Mucosa of stomach (tissue), 1 donor: Measurements from ENCODE around the gene DYSF.

Experiments
- H3K27me3 ChIP-seq: one replicate; pipeline ENCODE4 v1.7.0; 2013; ENCODE audit warnings: mild to moderate bottlenecking, low read length; ENCODE audit not compliant: control insufficient read depth, insufficient read depth
- H3K36me3 ChIP-seq: one replicate; pipeline ENCODE4 v1.7.0; 2013; ENCODE audit warnings: low read length; ENCODE audit not compliant: control insufficient read depth, insufficient read depth
- H3K4me1 ChIP-seq: one replicate; pipeline ENCODE4 v1.7.0; 2013; ENCODE audit warnings: mild to moderate bottlenecking, low read length; ENCODE audit not compliant: control insufficient read depth, insufficient read depth
- H3K4me3 ChIP-seq: one replicate; pipeline ENCODE4 v1.7.0; 2013; ENCODE audit warnings: low read length
- H3K9ac ChIP-seq: one replicate; pipeline ENCODE4 v1.7.0; 2013; ENCODE audit warnings: mild to moderate bottlenecking, low read length, moderate library complexity
- H3K9me3 ChIP-seq: one replicate; pipeline ENCODE4 v1.7.0; 2013; ENCODE audit warnings: mild to moderate bottlenecking, low read length, moderate library complexity; ENCODE audit not compliant: control insufficient read depth
- donor health status: Pancreatic carcinoma.

DYSF gene

DNA sequence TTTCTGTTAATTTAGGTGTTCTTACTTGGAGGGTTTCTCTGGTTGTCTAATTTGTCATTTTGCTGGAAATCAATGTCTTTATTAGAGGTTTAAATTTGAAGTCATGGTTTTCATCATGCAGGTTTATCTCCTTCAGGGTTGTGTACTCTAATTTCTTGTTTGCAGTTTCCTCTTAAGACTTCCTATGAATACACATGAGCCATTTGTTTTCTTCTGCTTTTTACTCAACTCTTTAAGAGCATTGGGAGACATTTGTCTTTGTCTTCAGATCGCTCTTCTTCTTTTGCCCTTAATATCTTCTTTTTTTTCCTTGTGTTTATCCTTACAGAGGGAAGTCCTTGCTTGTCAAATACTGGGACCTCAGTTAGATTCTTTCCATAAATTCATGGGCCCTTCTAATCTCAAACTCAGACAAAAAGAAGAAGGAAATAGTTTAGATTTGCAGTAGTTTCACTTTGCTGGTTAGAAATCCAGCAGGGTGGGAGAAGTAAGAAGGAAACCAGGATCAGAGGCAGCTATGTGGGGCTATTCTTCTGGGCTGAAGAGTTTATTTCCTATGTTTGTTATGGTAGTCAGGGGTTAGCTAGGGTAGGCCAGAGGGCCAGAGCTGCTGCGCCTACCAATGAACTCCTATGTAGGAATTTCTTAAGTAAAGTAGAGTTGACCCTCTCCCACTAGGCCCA, 176.6 kb downstream of the DYSF start:
- H3K27me3 ChIP-seq: no peaks in the 10 kb centered on the region
- H3K36me3 ChIP-seq: no peaks in the 10 kb centered on the region
- H3K4me1 ChIP-seq: no peaks in the 10 kb centered on the region
- H3K4me3 ChIP-seq: no peak overlapping the region
- H3K9ac ChIP-seq: no peak overlapping the region
- no peaks in the 10 kb centered on the region for H3K9me3 ChIP-seq

DNA sequence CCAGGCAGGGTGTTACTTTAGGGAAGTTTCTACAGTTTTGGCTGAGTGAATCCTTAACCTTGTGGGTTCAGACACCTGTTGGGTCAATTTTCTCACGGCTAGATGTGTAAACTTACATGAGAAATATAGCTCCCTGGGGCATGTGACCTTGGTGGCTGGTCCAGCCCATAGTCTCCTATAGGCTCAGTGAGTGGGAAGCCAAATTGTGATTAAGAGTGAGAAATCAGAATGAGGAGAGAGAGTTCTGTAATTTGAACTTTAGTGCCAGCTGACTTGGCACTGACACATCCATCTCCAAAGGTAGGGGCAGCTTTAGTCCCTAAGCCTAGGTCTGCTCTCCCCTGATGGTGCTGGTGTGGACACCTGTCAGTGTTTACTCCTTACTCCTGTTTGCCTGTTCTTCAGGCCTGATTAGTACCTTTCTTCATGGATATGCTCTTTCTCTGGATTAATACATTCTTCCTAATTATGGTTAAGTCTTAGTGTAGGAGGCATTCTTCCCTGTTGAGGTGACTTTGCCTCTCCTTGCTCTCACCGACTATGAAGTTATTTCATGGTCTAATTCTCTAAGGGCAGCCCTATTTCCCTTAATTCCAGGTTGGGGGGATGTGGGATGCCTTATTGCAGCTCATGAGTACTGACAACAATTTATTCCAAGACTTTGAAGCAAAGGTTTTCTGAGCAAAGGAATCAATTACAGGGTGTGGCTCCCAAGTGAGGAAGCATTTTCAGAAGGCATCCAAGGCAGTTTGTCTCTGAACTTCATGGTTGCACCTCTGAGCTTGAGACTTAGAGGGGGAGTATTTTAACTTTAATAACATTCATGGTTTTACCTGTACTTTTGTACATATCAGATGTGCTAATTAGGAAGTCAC, 177.3 kb downstream of the DYSF start:
- Histone ChIP-seq H3K9me3 (no peaks in the 10 kb centered on the region), H3K36me3 (no peaks in the 10 kb centered on the region), H3K4me1 (no peaks in the 10 kb centered on the region), H3K9ac (no peak overlapping the region), H3K4me3 (no peak overlapping the region), H3K27me3 (no peaks in the 10 kb centered on the region)

DNA sequence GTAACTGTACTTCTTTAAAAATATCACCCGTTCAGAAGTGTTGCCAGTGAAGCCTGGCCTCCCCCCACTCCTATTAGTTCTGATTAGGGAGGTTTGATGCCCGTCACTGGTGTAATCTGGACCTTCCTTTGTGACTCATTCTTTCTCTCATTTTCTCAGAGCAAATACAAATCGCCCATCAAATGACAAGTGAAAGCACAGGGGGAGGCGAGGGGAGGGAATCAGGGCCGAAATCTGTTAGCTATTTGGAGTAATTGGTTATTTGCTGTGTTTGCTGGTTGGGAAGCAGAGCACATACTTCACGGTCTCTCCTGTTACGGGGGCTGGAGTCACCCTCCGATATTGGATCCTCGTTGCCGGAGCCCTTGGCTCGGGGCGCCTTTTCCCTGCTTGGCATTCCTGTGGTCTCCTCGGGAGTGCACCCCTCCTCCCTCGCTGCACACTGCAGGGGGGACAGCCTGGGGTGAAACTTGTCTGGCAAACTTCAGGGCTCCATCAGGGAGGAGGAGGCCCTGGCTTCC, 178.1 kb downstream of the DYSF start:
- no peak overlapping the region for H3K4me3 ChIP-seq
- H3K36me3 ChIP-seq: no peaks in the 10 kb centered on the region
- no peaks in the 10 kb centered on the region for H3K9me3 ChIP-seq
- no peak overlapping the region for H3K9ac ChIP-seq
- H3K27me3 ChIP-seq: no peaks in the 10 kb centered on the region
- no peaks in the 10 kb centered on the region for H3K4me1 ChIP-seq

DNA sequence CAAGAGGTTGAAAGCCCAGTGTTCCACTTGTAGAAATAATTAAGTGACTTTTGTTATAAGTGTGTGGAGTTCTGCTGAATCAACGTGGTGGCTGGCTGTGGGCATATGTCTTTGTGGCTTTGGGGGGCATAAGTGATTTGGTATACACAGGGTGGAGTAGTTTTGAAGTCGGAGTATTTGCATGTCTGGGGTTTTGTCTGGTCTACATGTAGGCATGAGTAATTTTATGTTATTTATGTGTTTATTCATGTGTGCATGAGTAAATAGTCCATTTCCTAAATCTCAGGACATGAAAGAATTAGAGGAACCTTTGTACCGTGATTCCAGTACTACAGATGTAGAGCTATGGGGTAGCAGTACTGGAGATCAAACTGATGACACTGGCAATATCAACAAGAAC, 179.7 kb downstream of the DYSF start:
- Histone ChIP-seq H3K9ac (no peak overlapping the region), H3K36me3 (no peaks in the 10 kb centered on the region), H3K4me1 (no peaks in the 10 kb centered on the region)

DNA sequence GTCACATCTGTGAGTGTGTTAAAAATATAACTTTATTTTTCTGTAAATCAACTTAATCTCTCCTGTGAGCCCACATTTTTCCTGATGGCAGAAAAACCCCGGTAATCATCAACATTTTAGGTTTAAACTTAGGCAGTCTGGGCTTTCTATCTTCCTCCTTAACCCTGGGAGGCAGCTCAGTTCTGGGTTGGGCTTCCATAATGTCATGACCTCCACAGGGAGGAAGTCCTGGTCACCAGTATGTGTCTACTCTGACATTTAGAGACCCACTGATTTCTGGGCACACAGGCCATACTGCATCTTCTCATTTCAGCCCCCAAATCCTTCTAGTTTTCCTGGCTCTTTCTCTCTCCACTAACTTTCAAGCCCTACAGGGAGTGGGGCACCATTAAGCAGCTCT, 181.2 kb downstream of the DYSF start:
- Histone ChIP-seq H3K4me3 (no peak overlapping the region), H3K36me3 (no peaks in the 10 kb centered on the region), H3K4me1 (no peaks in the 10 kb centered on the region), H3K9me3 (no peaks in the 10 kb centered on the region), H3K9ac (no peak overlapping the region), H3K27me3 (no peaks in the 10 kb centered on the region)

More for the DNA sequence above, 179.7 kb downstream of the DYSF start:
- no peaks in the 10 kb centered on the region for H3K27me3 ChIP-seq
- H3K9me3 ChIP-seq: no peaks in the 10 kb centered on the region
- no peak overlapping the region for H3K4me3 ChIP-seq

DNA sequence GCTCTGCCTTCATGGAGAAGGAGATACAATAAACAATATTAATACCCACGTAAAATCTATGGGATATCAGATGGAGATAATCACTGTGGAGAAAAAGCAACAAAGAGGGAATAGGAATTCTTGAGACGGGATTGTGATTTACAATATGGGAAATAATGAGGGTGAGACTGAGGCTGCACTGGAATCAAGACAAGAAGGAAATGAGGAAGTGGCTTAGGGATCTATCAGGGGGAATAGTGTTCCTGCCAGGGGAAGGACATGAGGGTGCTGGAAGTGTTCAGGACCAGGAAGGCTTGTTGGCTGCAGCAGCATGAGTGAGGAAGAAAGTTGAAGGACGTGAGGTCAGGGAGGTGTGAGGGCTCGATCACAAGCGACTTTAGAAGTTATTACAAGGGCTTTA, 182.4 kb downstream of the DYSF start:
- no peaks in the 10 kb centered on the region for H3K27me3 ChIP-seq
- H3K9ac ChIP-seq: no peak overlapping the region
- H3K4me1 ChIP-seq: no peaks in the 10 kb centered on the region
- H3K4me3 ChIP-seq: no peak overlapping the region
- no peaks in the 10 kb centered on the region for H3K9me3 ChIP-seq
- H3K36me3 ChIP-seq: no peaks in the 10 kb centered on the region

DNA sequence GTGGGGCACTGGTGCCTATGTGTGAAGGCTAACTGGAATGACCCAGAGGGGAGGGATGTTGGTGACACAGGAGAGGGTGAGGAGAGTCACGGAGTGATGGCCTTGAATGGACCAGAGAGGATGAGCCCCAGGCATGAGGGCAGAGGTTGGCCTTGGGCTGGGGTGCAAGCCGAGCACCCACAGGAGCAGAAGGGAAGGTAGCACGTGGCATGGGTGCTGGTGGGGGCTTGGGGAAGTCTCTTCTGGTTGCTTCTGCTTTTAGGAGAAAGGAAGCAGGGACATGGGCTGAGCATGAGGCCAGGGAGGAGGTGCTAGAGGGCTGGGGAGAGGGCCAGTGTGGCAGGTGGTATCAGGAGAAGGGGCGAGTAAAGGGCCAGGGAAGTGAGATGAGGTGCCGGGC, 183.8 kb downstream of the DYSF start:
- Histone ChIP-seq H3K9me3 (no peaks in the 10 kb centered on the region), H3K9ac (no peak overlapping the region), H3K4me3 (no peak overlapping the region), H3K27me3 (no peaks in the 10 kb centered on the region), H3K36me3 (no peaks in the 10 kb centered on the region), H3K4me1 (no peaks in the 10 kb centered on the region)

DNA sequence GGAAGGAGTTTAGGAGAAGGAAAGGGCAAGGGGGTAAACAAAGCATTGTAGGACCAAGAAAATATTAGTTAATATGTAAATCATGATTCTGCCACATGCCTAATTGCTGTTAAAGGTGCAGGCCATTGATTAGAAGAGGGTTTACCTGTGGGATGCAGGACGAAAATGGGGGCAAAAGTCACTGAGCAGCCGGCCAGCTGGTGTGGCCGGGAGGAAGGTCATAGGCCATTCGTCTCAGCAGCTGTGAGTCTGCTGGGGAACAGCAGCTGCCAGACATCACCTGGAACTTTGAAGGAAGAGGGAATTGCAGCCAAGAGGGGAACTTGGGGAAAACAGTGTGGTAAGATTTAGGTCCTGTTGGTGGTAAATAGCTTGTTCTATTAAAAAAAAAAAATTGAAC, 184.4 kb downstream of the DYSF start:
- no peaks in the 10 kb centered on the region for H3K9me3 ChIP-seq
- H3K36me3 ChIP-seq: no peaks in the 10 kb centered on the region
- H3K4me3 ChIP-seq: no peak overlapping the region
- no peaks in the 10 kb centered on the region for H3K27me3 ChIP-seq
- no peak overlapping the region for H3K9ac ChIP-seq
- no peaks in the 10 kb centered on the region for H3K4me1 ChIP-seq

DNA sequence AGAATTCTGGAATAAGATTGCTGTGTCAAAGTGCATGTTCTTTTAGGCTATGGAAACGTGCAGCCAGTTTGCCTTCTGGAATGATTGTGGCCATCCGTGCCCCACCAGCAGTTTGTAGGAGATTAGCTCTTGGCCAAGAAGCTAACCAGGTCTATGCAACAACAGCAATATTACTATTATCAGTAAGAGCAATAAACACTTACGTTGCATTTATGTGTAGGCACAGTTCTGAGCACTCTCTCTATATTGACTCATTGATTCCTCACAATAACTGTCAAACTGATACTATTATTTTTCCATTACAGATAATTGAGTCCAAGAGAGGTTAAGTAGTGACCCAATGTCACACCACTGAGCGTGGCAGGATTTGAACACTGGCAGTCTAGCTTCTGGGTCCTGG, 186.4 kb downstream of the DYSF start:
- no peaks in the 10 kb centered on the region for H3K9me3 ChIP-seq
- no peaks in the 10 kb centered on the region for H3K36me3 ChIP-seq
- H3K9ac ChIP-seq: no peak overlapping the region
- H3K27me3 ChIP-seq: no peaks in the 10 kb centered on the region
- H3K4me1 ChIP-seq: no peaks in the 10 kb centered on the region
- no peak overlapping the region for H3K4me3 ChIP-seq

DNA sequence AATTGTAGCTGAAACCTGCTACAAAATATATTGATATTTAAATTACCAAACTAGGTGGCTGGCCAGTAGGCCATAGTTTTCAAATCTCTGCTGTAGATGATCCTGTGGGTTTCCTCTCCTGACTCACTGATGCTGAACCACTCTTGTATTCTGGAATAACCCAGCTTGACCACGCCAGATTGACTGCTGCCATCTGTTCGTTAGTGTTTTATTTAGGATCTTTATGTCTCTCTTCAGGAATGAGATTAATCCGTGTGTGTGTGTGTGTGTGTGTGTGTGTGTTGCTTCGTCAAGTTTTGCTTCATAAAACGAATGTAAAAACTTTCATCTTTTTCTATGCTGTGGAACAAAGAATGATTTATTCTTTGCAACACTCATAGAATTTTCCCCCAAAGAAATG, 187.1 kb downstream of the DYSF start:
- Histone ChIP-seq H3K4me3 (no peak overlapping the region), H3K27me3 (no peaks in the 10 kb centered on the region), H3K4me1 (no peaks in the 10 kb centered on the region), H3K36me3 (no peaks in the 10 kb centered on the region), H3K9me3 (no peaks in the 10 kb centered on the region), H3K9ac (no peak overlapping the region)

DNA sequence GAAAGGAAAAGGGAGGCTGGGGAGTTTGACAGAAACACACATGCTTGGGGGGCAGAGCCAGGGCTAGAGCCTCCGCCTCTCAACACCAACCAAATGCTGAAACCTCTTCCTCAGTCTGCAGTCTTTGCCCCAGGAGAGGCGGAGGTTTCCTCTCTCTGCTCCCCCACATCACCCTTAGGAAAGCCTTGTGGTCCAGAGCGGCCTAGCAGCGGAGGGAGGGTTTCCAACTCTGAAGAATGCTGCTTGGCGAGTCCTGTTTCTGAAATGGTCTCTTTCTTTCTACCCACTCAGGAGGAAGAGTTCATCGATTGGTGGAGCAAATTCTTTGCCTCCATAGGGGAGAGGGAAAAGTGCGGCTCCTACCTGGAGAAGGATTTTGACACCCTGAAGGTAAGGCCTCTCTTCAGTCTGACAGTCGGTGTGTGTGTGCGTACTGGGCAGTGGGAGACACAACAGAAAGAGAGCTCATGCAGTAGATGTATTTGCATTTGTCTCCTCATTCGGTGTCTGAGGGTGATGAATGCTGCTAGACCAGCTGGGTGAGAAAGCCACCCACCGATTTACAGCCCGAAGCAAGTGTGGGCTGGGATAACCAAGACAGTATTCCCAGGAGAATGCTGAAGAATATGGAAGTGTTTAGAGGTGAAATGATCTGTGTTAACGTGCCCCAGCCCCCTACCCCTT, 190.5 kb downstream of the DYSF start:
- Histone ChIP-seq H3K9me3 (no peaks in the 10 kb centered on the region), H3K4me1 (no peaks in the 10 kb centered on the region), H3K36me3 (no peaks in the 10 kb centered on the region), H3K4me3 (no peak overlapping the region), H3K9ac (no peak overlapping the region), H3K27me3 (no peaks in the 10 kb centered on the region)

DNA sequence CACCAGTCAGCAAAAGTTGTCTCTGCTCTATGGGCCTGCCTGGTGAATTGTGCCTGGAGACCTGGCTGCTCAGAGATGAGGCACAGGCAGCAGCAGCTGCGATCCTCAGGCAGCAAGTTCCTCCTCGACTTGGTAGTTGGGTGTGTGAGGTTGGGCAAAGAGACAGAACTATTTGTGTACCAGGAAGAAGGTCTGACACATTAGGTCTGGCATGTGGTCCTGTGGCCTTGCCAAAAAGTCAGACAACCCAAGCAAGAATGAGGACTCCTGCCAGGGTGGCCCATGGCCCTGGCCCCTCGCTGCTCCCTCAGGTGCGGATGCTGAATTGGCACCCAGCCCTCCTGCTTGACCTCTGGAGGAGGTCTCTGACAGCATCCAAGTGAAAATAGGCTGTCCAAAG, 192.7 kb downstream of the DYSF start:
- H3K36me3 ChIP-seq: no peaks in the 10 kb centered on the region
- no peaks in the 10 kb centered on the region for H3K4me1 ChIP-seq
- H3K9me3 ChIP-seq: no peaks in the 10 kb centered on the region
- H3K9ac ChIP-seq: no peak overlapping the region
- no peak overlapping the region for H3K4me3 ChIP-seq
- no peaks in the 10 kb centered on the region for H3K27me3 ChIP-seq
